Fibroblast of skin of right biceps (primary cell): ENCODE data around the gene RALGAPA2.
"Not testable (repeated sequence)": the region's sequence is repeated elsewhere in the genome, so short reads cannot be mapped to it uniquely, and the experiment has no call there.

Experiments
- DNase-seq: peaks from one replicate; pipeline ENCODE4 v3.0.0-alpha.2; 2013

Gene RALGAPA2

GRCh38 chr20:20363434-20363798 lies 349.0 kb downstream of the RALGAPA2 start:
- DNase-seq = no peak

GRCh38 chr20:20362774-20363433 lies 349.5 kb downstream of the RALGAPA2 start:
- DNase-seq = no peak

- DNase-seq = peak; percentile 47
Measured at GRCh38 chr20:20360464-20360863, 352.0 kb downstream of the RALGAPA2 start.

- no peak for DNase-seq
Measured at GRCh38 chr20:20359628-20360027, 352.8 kb downstream of the RALGAPA2 start.

GRCh38 chr20:20358801-20359200 lies 353.6 kb downstream of the RALGAPA2 start:
- no peak for DNase-seq

- DNase-seq = not testable (repeated sequence)
Measured at GRCh38 chr20:20355503-20355902, 356.9 kb downstream of the RALGAPA2 start.

GRCh38 chr20:20353576-20353975 lies 358.9 kb downstream of the RALGAPA2 start:
- DNase-seq = no peak

GRCh38 chr20:20344476-20344875 lies 368.0 kb downstream of the RALGAPA2 start:
- no peak for DNase-seq

- no peak for DNase-seq
Measured at GRCh38 chr20:20343932-20344331, 368.5 kb downstream of the RALGAPA2 start.
